Measurements from ENCODE around the gene CDIPT. TPM values are rescaled to one million over a fixed set of nuclear protein-coding genes. Genes with fewer than 3 reads are reported as not detected.

Gene CDIPT
- total RNA-seq, 1 donor from 2014 or later, result 21.0 TPM

GRCh38 chr16:29811896-29812665 lies 50.9 kb downstream of the CDIPT start, which contains the start of gene PRRT2:
Gene PRRT2 (plus strand): TSS chr16:29812193. CDS start chr16:29813055, 862 bp downstream.
- Histone ChIP-seq H3K9me3 (ENCODE audit: low read depth) (no peaks in the 10 kb centered on the region), H2AFZ (replicated peaks) (no peak within 1 kb of the TSS), H3K4me3 (peak within 1 kb of the TSS; percentile 83), H3K27ac (peak within 1 kb of the TSS; percentile 93), H4K20me1 (ENCODE audit: low read depth) (peaks cover 51% of the 10 kb centered on the region), H3K4me1 (peaks cover 52% of the 10 kb centered on the region), H3K9ac (peak within 1 kb of the TSS; percentile 54), H3K27me3 (no peaks in the 10 kb centered on the region), H3K36me3 (no peaks in the 10 kb centered on the region), H3F3A (ENCODE audit: low read depth) (peaks cover 84% of the 10 kb centered on the region), H3K79me2 (ENCODE audit: low read depth) (peaks cover 78% of the 10 kb centered on the region), H3K4me2 (peak within 1 kb of the TSS; percentile 88)
- DNase-seq (ENCODE audit: low spot score), result peak; percentile 92
- Mint-ChIP-seq H3K4me3 (peak within 1 kb of the TSS; percentile 98), H3K27me3 (ENCODE audit: insufficient read depth, low read depth) (peaks cover 16% of the 10 kb centered on the region), H3K4me1 (peaks cover 68% of the 10 kb centered on the region), H3K27ac (peak within 1 kb of the TSS; percentile 85), H3K9me3 (no peaks in the 10 kb centered on the region), H3K36me3 (peaks cover 7% of the 10 kb centered on the region)
- TF ChIP-seq EZH2phosphoT487 (IDR thresholded peaks at IDR 0.05), result no peak
- peak; percentile 3 for TF ChIP-seq CTCF (IDR thresholded peaks at IDR 0.05)

GRCh38 chr16:29811170-29811895 lies 51.7 kb downstream of the CDIPT start:
- H3K27ac Mint-ChIP-seq, result peak overlapping the region; percentile 85
- H3K9me3 Mint-ChIP-seq, result no peaks in the 10 kb centered on the region
- Histone ChIP-seq H3K9me3 (ENCODE audit: low read depth) (no peaks in the 10 kb centered on the region), H3K79me2 (ENCODE audit: low read depth) (peaks cover 72% of the 10 kb centered on the region), H3K4me3 (peak overlapping the region; percentile 83), H2AFZ (replicated peaks) (no peak overlapping the region), H3F3A (ENCODE audit: low read depth) (peaks cover 85% of the 10 kb centered on the region), H3K36me3 (no peaks in the 10 kb centered on the region), H3K27ac (peak overlapping the region; percentile 93), H3K4me1 (peaks cover 52% of the 10 kb centered on the region), H3K4me2 (peak overlapping the region; percentile 88), H3K9ac (no peak overlapping the region), H3K27me3 (no peaks in the 10 kb centered on the region), H4K20me1 (ENCODE audit: low read depth) (peaks cover 45% of the 10 kb centered on the region)
- DNase-seq (ENCODE audit: low spot score), result peak; percentile 98
- peaks cover 64% of the 10 kb centered on the region for H3K4me1 Mint-ChIP-seq
- peak overlapping the region; percentile 98 for H3K4me3 Mint-ChIP-seq
- H3K36me3 Mint-ChIP-seq, result peaks cover 7% of the 10 kb centered on the region
- TF ChIP-seq EZH2 (IDR thresholded peaks at IDR 0.05), result no peak
- TF ChIP-seq CTCF (IDR thresholded peaks at IDR 0.05), result no peak
- TF ChIP-seq EZH2phosphoT487 (IDR thresholded peaks at IDR 0.05), result no peak
- H3K27me3 Mint-ChIP-seq (ENCODE audit: insufficient read depth, low read depth), result peaks cover 15% of the 10 kb centered on the region

DNA sequence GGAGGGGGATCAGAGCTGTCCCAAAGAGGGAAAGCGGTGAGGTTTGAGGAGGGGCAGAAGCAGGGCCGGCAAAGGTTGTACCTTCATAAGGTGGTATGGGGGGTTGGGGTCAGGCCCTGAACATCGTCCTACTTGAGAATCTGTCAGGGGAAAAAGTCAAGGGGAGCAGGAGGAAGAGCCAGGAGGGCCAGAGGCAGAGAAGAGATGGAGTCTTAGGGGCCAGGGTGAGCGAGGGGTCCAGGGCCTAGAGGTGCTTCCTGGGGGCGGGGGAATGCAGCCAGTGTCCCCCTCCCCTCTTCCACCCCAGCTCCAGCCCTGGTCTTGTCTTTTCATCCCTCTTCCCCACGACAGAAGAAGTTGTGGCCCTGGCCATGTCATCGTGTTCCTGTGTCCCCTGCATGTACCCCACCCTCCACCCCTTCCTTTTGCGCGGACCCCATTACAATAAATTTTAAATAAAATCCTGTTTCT lies 52.3 kb downstream of the CDIPT start:
- peaks cover 52% of the 10 kb centered on the region for H3K4me1 ChIP-seq

More for the DNA sequence above, 52.3 kb downstream of the CDIPT start:
- Histone ChIP-seq H3K27ac (peak overlapping the region; percentile 69), H3K27me3 (no peaks in the 10 kb centered on the region), H3K79me2 (ENCODE audit: low read depth) (peaks cover 71% of the 10 kb centered on the region), H3K36me3 (no peaks in the 10 kb centered on the region), H3K9ac (no peak overlapping the region), H2AFZ (replicated peaks) (no peak overlapping the region), H3K9me3 (ENCODE audit: low read depth) (no peaks in the 10 kb centered on the region), H3K4me2 (peak overlapping the region; percentile 88), H3F3A (ENCODE audit: low read depth) (peaks cover 84% of the 10 kb centered on the region), H3K4me3 (peak overlapping the region; percentile 83), H4K20me1 (ENCODE audit: low read depth) (peaks cover 45% of the 10 kb centered on the region)
- TF ChIP-seq EZH2 (IDR thresholded peaks at IDR 0.05) (no peak), EZH2phosphoT487 (IDR thresholded peaks at IDR 0.05) (no peak), CTCF (IDR thresholded peaks at IDR 0.05) (no peak)
- Mint-ChIP-seq H3K4me1 (peaks cover 61% of the 10 kb centered on the region), H3K4me3 (peak overlapping the region; percentile 98), H3K27ac (no peak overlapping the region), H3K36me3 (peaks cover 7% of the 10 kb centered on the region), H3K9me3 (no peaks in the 10 kb centered on the region), H3K27me3 (ENCODE audit: insufficient read depth, low read depth) (peaks cover 14% of the 10 kb centered on the region)
- DNase-seq (ENCODE audit: low spot score), result peak; percentile 46
